Measurements from ENCODE around the gene CLIC6. TPM values are rescaled to one million over a fixed set of nuclear protein-coding genes. Genes with fewer than 3 reads are reported as not detected.

CLIC6 gene
- total and polyA plus RNA-seq, 2 of the 8 experiments (the other 6 are each of a cell fraction or from before 2014, with no cell fraction given): 0.42 to 1.3 TPM

DNA sequence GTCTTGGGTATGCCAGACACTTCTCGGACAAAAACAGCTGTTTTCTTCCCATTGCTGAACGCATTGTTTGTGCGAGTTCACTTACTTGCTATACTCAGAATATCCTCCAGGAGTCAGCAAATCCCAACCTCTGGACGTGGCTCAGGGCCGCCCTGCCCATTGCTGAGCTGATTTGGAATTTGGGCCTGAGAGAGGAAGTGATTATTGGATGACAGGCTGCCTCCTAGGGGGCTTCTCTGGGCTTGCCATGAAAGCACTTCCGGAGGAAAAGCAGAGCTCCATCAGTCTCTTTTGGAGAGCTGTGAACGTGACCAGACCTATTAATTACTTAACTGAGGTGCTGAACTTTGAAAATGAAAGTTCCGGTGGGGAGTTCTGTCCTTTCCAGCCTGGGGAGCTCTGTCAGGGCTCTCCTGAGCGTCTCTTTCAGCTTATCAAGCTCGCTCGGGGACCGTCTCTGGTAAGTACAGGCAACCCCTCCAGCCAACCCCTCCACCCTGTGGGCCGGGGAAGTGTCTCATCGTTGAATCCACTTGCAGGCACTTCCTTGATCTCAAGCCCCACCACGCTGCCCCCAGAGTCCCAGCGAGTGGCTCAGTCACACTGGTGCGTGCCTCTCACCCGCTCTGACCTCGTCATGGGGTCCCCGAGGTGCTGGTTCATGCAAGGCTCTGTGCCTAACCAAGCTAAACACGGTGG is 76.9 kb downstream of the CLIC6 start (continued):
- TF ChIP-seq, protein P1, sequence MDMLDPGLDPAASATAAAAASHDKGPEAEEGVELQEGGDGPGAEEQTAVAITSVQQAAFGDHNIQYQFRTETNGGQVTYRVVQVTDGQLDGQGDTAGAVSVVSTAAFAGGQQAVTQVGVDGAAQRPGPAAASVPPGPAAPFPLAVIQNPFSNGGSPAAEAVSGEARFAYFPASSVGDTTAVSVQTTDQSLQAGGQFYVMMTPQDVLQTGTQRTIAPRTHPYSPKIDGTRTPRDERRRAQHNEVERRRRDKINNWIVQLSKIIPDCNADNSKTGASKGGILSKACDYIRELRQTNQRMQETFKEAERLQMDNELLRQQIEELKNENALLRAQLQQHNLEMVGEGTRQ (IDR thresholded peaks at IDR 0.05; ENCODE audit: low read length): no peak
- TF ChIP-seq POLR2AphosphoS5 (IDR thresholded peaks at IDR 0.05; ENCODE audit: low read depth, low read length) (no peak), KDM4A (IDR thresholded peaks at IDR 0.05; ENCODE audit: low read depth, low read length, severe bottlenecking) (no peak), EGR1 (IDR thresholded peaks at IDR 0.05; ENCODE audit: borderline replicate concordance, low read depth, low read length) (0 out of 2 replicates have a peak, but pooled peaks have one; percentile 9), TEAD4 (IDR thresholded peaks at IDR 0.05; ENCODE audit: low read depth, low read length) (peak; percentile 49; the same call in 1 of the 2 replicates), FOSL1 (IDR thresholded peaks at IDR 0.05; ENCODE audit: insufficient read depth, low read depth, low read length) (no peak), RFX5 (IDR thresholded peaks at IDR 0.05; ENCODE audit: borderline replicate concordance, low read depth, low read length) (no peak), RAD21 (IDR thresholded peaks at IDR 0.05 in 1 of 2, conservative IDR thresholded peaks at IDR 0.05 in 1 of 2; ENCODE audit: low read depth in 2 of 2, low read length in 2 of 2) (peak; percentile 98 to 99)
- TF ChIP-seq, protein P2, sequence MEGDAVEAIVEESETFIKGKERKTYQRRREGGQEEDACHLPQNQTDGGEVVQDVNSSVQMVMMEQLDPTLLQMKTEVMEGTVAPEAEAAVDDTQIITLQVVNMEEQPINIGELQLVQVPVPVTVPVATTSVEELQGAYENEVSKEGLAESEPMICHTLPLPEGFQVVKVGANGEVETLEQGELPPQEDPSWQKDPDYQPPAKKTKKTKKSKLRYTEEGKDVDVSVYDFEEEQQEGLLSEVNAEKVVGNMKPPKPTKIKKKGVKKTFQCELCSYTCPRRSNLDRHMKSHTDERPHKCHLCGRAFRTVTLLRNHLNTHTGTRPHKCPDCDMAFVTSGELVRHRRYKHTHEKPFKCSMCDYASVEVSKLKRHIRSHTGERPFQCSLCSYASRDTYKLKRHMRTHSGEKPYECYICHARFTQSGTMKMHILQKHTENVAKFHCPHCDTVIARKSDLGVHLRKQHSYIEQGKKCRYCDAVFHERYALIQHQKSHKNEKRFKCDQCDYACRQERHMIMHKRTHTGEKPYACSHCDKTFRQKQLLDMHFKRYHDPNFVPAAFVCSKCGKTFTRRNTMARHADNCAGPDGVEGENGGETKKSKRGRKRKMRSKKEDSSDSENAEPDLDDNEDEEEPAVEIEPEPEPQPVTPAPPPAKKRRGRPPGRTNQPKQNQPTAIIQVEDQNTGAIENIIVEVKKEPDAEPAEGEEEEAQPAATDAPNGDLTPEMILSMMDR (IDR thresholded peaks at IDR 0.05; ENCODE audit: control extremely low read depth in 1 of 3, insufficient read depth in 1 of 3, low read depth in 1 of 3, low read length in 3 of 3): peak; percentile 60 to 96 (median 89)
